Liver (tissue), 3 donors: Measurements from ENCODE around the gene DNAH2.

Experiments used
- EGR1 ChIP-seq, 2 donors: IDR thresholded peaks; 2 replicates each; pipeline ENCODE4 v1.6.1; 2016 to 2018; ENCODE audit warnings: antibody characterized with exemption in 2 of 2, low read depth in 2 of 2
- FOXA1 ChIP-seq: IDR thresholded peaks from 2 replicates; pipeline ENCODE4 v1.6.1; 2016; ENCODE audit warnings: antibody characterized with exemption
- FOXA2 ChIP-seq: IDR thresholded peaks from 2 replicates; pipeline ENCODE4 v1.6.1; 2016; ENCODE audit warnings: antibody characterized with exemption
- RAD21 ChIP-seq, 2 donors: IDR thresholded peaks; 2 replicates each; pipeline ENCODE4 v1.6.1; 2016; ENCODE audit warnings: antibody characterized with exemption in 2 of 2, mild to moderate bottlenecking in 2 of 2
- SP1 ChIP-seq: IDR thresholded peaks from 2 replicates; pipeline ENCODE4 v1.6.1; 2018; ENCODE audit warnings: antibody characterized with exemption, mild to moderate bottlenecking
- YY1 ChIP-seq: IDR thresholded peaks from 2 replicates; pipeline ENCODE4 v1.6.1; 2016; ENCODE audit warnings: antibody characterized with exemption, mild to moderate bottlenecking
- TF ChIP-seq, protein P1 (sequence below): IDR thresholded peaks from 2 replicates; pipeline ENCODE4 v1.6.1; 2016; ENCODE audit warnings: antibody characterized with exemption, mild to moderate bottlenecking
- TF ChIP-seq, protein P2 (sequence below): fragments of 150-350 bp; IDR thresholded peaks from 2 replicates; pipeline ENCODE4 v1.5.1; 2017; ENCODE audit warnings: improper control_type of control experiment, low read depth, low read length; ENCODE audit not compliant: missing input control
- TF ChIP-seq, protein P3 (sequence below): IDR thresholded peaks from 2 replicates; pipeline ENCODE4 v1.6.1; 2016; ENCODE audit warnings: antibody characterized with exemption
- TF ChIP-seq, protein P4 (sequence below): IDR thresholded peaks from 2 replicates; pipeline ENCODE4 v1.6.1; 2016; ENCODE audit warnings: antibody characterized with exemption
- donor health status: healthy.
- donor health status: healthy.

DNA sequence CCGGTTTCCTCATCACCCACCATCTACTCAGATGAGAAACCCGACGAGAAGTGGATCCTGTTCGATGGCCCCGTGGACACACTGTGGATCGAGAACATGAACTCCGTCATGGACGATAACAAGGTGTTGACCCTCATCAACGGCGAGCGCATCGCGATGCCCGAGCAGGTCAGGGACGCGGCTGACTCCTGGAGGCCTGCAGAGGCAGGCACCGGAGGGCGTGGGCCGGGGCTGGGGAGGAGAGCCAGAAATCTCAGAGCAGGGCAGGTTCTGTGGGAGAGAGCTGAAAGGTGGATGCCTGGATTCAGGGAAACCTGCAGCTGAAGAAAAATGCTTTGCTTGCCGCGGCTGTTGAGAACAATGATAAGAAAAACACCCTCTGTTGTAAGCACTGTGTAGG lies 69.3 kb downstream of the DNAH2 start:
- TF ChIP-seq, protein P1, sequence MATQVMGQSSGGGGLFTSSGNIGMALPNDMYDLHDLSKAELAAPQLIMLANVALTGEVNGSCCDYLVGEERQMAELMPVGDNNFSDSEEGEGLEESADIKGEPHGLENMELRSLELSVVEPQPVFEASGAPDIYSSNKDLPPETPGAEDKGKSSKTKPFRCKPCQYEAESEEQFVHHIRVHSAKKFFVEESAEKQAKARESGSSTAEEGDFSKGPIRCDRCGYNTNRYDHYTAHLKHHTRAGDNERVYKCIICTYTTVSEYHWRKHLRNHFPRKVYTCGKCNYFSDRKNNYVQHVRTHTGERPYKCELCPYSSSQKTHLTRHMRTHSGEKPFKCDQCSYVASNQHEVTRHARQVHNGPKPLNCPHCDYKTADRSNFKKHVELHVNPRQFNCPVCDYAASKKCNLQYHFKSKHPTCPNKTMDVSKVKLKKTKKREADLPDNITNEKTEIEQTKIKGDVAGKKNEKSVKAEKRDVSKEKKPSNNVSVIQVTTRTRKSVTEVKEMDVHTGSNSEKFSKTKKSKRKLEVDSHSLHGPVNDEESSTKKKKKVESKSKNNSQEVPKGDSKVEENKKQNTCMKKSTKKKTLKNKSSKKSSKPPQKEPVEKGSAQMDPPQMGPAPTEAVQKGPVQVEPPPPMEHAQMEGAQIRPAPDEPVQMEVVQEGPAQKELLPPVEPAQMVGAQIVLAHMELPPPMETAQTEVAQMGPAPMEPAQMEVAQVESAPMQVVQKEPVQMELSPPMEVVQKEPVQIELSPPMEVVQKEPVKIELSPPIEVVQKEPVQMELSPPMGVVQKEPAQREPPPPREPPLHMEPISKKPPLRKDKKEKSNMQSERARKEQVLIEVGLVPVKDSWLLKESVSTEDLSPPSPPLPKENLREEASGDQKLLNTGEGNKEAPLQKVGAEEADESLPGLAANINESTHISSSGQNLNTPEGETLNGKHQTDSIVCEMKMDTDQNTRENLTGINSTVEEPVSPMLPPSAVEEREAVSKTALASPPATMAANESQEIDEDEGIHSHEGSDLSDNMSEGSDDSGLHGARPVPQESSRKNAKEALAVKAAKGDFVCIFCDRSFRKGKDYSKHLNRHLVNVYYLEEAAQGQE: no peak
- TF ChIP-seq YY1 (no peak), RAD21 (IDR thresholded peaks at IDR 0.05) (no peak), SP1 (no peak), FOXA2 (no peak), EGR1 (IDR thresholded peaks at IDR 0.05; ENCODE audit: low read depth in 2 of 2) (no peak), FOXA1 (no peak)
- TF ChIP-seq, protein P2, sequence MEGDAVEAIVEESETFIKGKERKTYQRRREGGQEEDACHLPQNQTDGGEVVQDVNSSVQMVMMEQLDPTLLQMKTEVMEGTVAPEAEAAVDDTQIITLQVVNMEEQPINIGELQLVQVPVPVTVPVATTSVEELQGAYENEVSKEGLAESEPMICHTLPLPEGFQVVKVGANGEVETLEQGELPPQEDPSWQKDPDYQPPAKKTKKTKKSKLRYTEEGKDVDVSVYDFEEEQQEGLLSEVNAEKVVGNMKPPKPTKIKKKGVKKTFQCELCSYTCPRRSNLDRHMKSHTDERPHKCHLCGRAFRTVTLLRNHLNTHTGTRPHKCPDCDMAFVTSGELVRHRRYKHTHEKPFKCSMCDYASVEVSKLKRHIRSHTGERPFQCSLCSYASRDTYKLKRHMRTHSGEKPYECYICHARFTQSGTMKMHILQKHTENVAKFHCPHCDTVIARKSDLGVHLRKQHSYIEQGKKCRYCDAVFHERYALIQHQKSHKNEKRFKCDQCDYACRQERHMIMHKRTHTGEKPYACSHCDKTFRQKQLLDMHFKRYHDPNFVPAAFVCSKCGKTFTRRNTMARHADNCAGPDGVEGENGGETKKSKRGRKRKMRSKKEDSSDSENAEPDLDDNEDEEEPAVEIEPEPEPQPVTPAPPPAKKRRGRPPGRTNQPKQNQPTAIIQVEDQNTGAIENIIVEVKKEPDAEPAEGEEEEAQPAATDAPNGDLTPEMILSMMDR: no peak
- TF ChIP-seq, protein P3, sequence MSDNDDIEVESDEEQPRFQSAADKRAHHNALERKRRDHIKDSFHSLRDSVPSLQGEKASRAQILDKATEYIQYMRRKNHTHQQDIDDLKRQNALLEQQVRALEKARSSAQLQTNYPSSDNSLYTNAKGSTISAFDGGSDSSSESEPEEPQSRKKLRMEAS: no peak
- TF ChIP-seq, protein P4, sequence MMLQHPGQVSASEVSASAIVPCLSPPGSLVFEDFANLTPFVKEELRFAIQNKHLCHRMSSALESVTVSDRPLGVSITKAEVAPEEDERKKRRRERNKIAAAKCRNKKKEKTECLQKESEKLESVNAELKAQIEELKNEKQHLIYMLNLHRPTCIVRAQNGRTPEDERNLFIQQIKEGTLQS: no peak
